ENCODE results near the gene EPHA3. TPM values are rescaled to one million over a fixed set of nuclear protein-coding genes. Genes with fewer than 3 reads are reported as not detected.

The EPHA3 gene
- total and polyA plus RNA-seq, 2 donors (not counting 1 experiment from before 2014, with no cell fraction given) = 0.01 TPM; not detected in 1

GRCh38 chr3:89280822-89281365 is 173.5 kb downstream of the EPHA3 start:
- no peaks in the 10 kb centered on the region for H3K9me3 ChIP-seq (ENCODE audit: control extremely low read depth in 1 of 3, control insufficient read depth in 2 of 3, insufficient read depth in 1 of 3, low read length in 2 of 3)
- WGBS (ENCODE audit: insufficient coverage) = 95% methylated on average over 7 of the region's 11 CpGs
- no peak overlapping the region for H3K27ac Mint-ChIP-seq
- no peaks in the 10 kb centered on the region for H3K79me2 ChIP-seq (ENCODE audit: control insufficient read depth, insufficient read depth, low read length)
- no peak overlapping the region for H3K9ac ChIP-seq (ENCODE audit: low read length)
- H3K4me3 ChIP-seq (ENCODE audit: control extremely low read depth in 1 of 5, extremely low read depth in 1 of 5, insufficient read depth in 1 of 5, low read depth in 2 of 5, low read length in 4 of 5) = no peak overlapping the region
- TF ChIP-seq EZH2 (IDR thresholded peaks at IDR 0.05; ENCODE audit: borderline replicate concordance, insufficient read depth, low read depth, low read length, poor library complexity, severe bottlenecking) = no peak
- TF ChIP-seq CTCF (IDR thresholded peaks at IDR 0.05) = no peak
- H2AFZ ChIP-seq (ENCODE audit: insufficient read depth, low read depth, low read length, poor library complexity, severe bottlenecking) = no peak overlapping the region
- no peaks in the 10 kb centered on the region for H3K27me3 ChIP-seq (replicated peaks in 1 of 4; ENCODE audit: control extremely low read depth in 1 of 4, control insufficient read depth in 3 of 4, insufficient read depth in 4 of 4, low read length in 3 of 4)
- no peaks in the 10 kb centered on the region for H3K27me3 Mint-ChIP-seq
- H3K4me1 ChIP-seq (ENCODE audit: control insufficient read depth in 2 of 2, insufficient read depth in 2 of 2, low read length in 2 of 2) = no peaks in the 10 kb centered on the region
- ChIA-PET POLR2A (no interaction called here), CTCF (no interaction called here)
- ATAC-seq (ENCODE audit: low read depth) (no peak), DNase-seq (no peak)
- intact Hi-C loops (cut with micrococcal nuclease) = no loop called here
- H3K4me2 ChIP-seq (replicated peaks; ENCODE audit: low read depth, low read length, poor library complexity, severe bottlenecking) = no peak overlapping the region
- no peaks in the 10 kb centered on the region for H3K36me3 ChIP-seq (replicated peaks in 1 of 2; ENCODE audit: control extremely low read depth in 1 of 2, control insufficient read depth in 1 of 2, extremely low read depth in 1 of 2, insufficient read depth in 2 of 2, low read length in 1 of 2)
- H3K27ac ChIP-seq (ENCODE audit: low read length in 2 of 2) = no peak overlapping the region
- H3K4me3 Mint-ChIP-seq = no peak overlapping the region
- no peaks in the 10 kb centered on the region for H3K9me3 Mint-ChIP-seq (ENCODE audit: insufficient read depth)
- H3K4me1 Mint-ChIP-seq = no peaks in the 10 kb centered on the region
- no peaks in the 10 kb centered on the region for H4K20me1 ChIP-seq (ENCODE audit: control insufficient read depth, insufficient read depth, low read length, poor library complexity, severe bottlenecking)

GRCh38 chr3:89287902-89288508 is 180.6 kb downstream of the EPHA3 start:
- no peak overlapping the region for H3K4me2 ChIP-seq (replicated peaks; ENCODE audit: low read depth, low read length, poor library complexity, severe bottlenecking)
- intact Hi-C loops (cut with micrococcal nuclease) = no loop called here
- no peak overlapping the region for H3K27ac ChIP-seq (ENCODE audit: low read length in 2 of 2)
- Mint-ChIP-seq H3K9me3 (ENCODE audit: insufficient read depth) (no peaks in the 10 kb centered on the region), H3K4me3 (no peak overlapping the region), H3K4me1 (no peaks in the 10 kb centered on the region), H3K27me3 (no peaks in the 10 kb centered on the region), H3K27ac (no peak overlapping the region)
- H4K20me1 ChIP-seq (ENCODE audit: control insufficient read depth, insufficient read depth, low read length, poor library complexity, severe bottlenecking) = no peaks in the 10 kb centered on the region
- no peaks in the 10 kb centered on the region for H3K79me2 ChIP-seq (ENCODE audit: control insufficient read depth, insufficient read depth, low read length)
- H3K9me3 ChIP-seq (ENCODE audit: control extremely low read depth in 1 of 3, control insufficient read depth in 2 of 3, insufficient read depth in 1 of 3, low read length in 2 of 3) = no peaks in the 10 kb centered on the region
- ATAC-seq (ENCODE audit: low read depth) = no peak
- CTCF ChIA-PET = no interaction called here
- TF ChIP-seq CTCF (IDR thresholded peaks at IDR 0.05) (no peak), EZH2 (IDR thresholded peaks at IDR 0.05; ENCODE audit: borderline replicate concordance, insufficient read depth, low read depth, low read length, poor library complexity, severe bottlenecking) (no peak)
- H2AFZ ChIP-seq (ENCODE audit: insufficient read depth, low read depth, low read length, poor library complexity, severe bottlenecking) = no peak overlapping the region
- POLR2A ChIA-PET = no interaction called here
- no peaks in the 10 kb centered on the region for H3K36me3 ChIP-seq (replicated peaks in 1 of 2; ENCODE audit: control extremely low read depth in 1 of 2, control insufficient read depth in 1 of 2, extremely low read depth in 1 of 2, insufficient read depth in 2 of 2, low read length in 1 of 2)
- no peak for DNase-seq
- H3K4me3 ChIP-seq (ENCODE audit: control extremely low read depth in 1 of 5, extremely low read depth in 1 of 5, insufficient read depth in 1 of 5, low read depth in 2 of 5, low read length in 4 of 5) = no peak overlapping the region
- H3K27me3 ChIP-seq (replicated peaks in 1 of 4; ENCODE audit: control extremely low read depth in 1 of 4, control insufficient read depth in 3 of 4, insufficient read depth in 4 of 4, low read length in 3 of 4) = no peaks in the 10 kb centered on the region
- no CpG with 5 or more reads among the region's 1 CpG for WGBS (ENCODE audit: insufficient coverage)
- no peak overlapping the region for H3K9ac ChIP-seq (ENCODE audit: low read length)
- H3K4me1 ChIP-seq (ENCODE audit: control insufficient read depth in 2 of 2, insufficient read depth in 2 of 2, low read length in 2 of 2) = no peaks in the 10 kb centered on the region

Measured in B cell (primary cell).